Medulla oblongata (tissue), 1 donor: ENCODE measurements around the gene SUSD4.

Experiments used
- DNase-seq: peaks from one replicate; pipeline ENCODE4 v3.0.0-alpha.2; 2015; ENCODE audit errors: extremely low spot score

Gene SUSD4

DNA sequence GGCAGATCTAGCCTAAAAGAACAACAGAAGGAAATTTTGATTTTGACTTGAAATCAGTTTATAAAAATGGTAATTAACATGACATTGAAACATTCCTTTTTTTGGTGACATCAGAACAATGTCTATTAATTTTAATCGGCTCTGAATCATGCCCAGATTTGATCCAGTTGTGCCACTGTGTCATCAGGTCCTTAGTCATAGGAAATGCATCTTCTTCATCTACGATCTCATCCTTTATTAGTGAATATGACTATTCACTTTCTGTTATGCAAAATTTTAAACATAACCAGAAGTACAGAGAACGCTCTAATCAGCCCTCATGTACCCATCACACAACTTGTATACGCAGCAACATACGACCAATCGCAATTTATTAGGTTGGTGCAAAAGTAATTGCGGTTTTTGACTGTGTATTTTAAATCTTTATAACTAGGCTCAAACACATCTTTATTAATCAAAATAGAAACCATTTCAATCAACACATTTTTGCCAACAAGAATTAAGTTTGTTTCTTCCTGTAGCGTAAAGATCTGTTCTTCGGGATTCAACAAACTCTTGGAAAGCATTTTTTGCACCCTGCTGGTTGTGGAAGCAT is 180.6 kb downstream of the SUSD4 start:
- no peak for DNase-seq

DNA sequence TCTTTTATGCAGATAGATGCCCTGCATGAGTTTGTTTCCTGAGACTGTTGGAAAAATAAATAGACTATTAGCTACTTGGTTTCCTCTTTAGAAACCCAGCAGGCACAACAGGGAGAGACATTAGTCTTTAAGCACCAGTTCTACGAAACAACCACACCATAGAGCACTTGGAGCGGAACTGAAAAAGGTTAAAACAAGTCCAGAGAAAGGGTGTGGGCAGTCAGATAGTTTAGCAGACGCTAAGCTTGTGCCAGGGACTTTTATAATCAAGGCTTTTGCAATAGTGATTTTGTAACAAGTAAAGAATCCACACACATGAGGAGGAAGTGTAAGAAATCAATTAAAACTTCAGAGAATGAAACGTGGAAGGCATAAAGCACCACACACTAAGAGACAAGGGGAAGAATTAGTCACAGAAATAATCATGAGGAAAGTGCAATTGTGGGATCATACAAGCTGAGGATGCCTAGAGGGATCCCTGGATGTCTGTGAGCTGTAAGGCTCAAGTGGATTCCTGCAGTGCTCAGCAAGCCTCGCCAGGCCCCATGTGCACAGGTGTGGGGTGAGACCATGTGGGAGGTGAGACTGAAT is 183.2 kb downstream of the SUSD4 start:
- DNase-seq: peak; percentile 81

DNA sequence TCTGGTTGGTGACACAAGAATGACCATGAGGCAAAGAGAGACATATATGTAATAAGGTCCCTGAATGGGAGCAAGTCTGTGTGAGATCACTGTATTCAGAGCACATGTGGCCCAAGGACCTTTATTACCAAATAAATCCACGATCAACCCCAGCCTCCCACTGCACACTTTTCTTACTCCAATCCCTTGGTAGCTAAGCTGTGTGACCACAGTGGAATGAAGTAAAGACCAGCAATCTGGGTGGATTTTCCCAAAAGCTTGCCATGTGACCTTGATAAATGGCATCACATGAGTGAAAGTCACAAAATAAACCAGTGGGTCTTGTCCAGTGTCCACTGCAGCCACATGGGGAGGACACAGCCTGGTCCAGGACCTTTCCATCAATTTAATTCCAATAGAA is 184.2 kb downstream of the SUSD4 start:
- DNase-seq: no peak

DNA sequence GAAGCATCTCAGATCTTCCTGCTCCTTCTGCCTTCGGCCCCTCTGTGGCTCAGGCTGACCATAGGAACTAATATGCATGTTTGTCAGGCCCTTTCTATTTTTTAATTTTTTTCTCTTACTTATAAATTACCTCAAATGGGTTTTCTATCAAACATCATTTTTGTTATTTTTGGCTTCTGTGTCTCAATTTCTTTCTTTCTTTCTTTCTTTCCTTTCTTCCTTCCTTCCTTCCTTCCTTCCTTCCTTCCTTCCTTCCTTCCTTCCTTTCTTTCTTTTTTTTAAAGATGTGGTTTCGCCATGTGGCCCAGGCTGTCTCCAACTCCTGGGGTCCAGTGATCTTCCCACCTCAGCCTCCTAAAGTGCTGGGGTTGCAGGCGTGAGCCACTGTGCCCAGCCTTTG is 184.7 kb downstream of the SUSD4 start:
- DNase-seq: no peak

DNA sequence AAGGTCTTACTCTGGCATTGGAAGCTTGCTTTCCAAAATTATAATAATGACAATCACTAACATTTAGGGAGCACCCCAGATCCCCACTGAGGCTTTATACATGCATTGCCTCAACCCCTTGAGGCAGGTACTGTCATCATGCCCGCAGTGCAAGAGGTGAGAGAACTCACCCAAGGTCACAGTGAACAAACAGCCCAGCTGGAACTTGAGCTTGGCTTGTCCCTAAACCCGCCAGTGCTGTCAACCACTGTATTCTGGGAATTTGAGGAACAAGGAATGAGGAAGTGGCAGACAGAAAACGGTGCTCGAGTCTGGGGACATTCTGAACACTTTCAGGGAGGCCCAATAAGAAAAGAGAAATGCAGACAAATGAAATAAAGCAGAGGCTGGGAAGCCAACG is 186.3 kb downstream of the SUSD4 start:
- DNase-seq: peak; percentile 84

DNA sequence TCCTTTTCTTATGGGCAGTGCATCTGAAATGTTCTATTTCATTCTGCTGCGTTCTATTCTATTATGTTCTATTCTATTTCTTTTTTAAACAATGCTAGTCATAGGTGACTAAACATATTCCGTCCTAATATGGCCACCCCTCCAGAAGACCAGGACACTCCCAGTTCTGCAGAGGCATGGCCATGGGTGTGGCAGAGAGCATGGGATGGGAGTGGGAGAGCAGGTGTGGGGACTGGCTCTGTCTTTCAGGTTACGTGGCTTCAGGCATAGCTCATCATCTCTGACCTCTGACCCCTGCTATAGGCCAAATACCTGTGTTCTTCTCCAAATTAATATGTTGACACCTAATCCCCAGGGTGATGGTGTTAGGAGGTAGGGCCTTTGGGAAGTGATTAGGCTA is 187.5 kb downstream of the SUSD4 start:
- no peak for DNase-seq

DNA sequence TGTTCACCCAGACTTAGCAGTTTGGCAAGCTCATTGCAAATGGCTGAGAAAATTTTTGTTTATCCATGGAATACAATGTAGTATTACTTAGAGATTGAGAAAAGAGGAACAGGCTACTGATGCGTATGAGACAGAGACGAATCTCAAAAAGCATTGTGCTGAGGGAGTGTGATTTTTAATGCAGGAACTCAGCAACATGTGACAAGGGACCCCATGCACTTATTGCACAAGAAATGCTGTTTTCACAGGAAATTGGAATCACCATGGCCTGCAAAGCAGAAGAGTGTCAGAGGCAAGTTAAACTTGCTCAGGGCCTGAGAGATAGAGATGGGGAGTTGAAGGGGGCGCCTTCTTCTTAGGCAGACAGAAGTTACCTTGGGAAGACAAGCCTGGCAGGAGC is 188.3 kb downstream of the SUSD4 start:
- peak; percentile 82 for DNase-seq

DNA sequence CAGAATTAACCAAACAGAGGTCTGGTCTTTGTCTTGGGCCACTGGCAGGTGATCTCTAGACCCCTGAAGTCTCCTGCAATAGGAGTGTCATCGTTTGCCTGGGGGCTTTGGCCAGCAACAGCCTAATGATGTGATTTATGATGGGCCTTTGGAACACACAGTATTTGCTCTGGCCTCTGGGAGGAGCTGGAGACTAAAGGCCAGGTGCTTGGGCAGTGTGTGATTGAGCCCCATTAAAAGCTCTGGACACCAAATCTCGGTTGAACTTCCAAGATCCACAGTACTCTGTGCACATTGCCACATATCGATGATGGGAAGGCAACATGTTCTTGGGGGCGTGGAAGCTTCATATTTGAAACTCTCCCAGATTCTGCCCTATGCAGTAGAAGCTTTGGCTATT is 188.9 kb downstream of the SUSD4 start:
- no peak for DNase-seq
